SK-N-SH (cell line): Measurements from ENCODE around the gene ENKD1. TPM values are rescaled to one million over a fixed set of nuclear protein-coding genes. Genes with fewer than 3 reads are reported as not detected.

Experiments used
- CTCF ChIA-PET: fragments of 300-600, 350-600 bp; formaldehyde crosslinking; extraction: SDS; loops from one replicate; lab custom pipeline; 2021; lab: Yijun Ruan, JAX
- POLR2A ChIA-PET: fragments of 350-600 bp; sonication (Branson Sonifier 250); formaldehyde crosslinking; extraction: SDS; loops from one replicate; lab custom pipeline; 2020; ENCODE audit warnings: antibody characterized with exemption, inconsistent platforms; lab: Yijun Ruan, JAX
- DNase-seq: peaks from one replicate; pipeline ENCODE4 v3.0.0; 2012
- H2AFZ ChIP-seq: fragments of 200-600 bp; sonication (generic); 2 replicates; pipeline ENCODE4 v1.8.1; 2016; ENCODE audit warnings: antibody characterized with exemption, mild to moderate bottlenecking, low read depth
- H3F3A ChIP-seq: fragments of 200-600 bp; sonication (generic); replicated peaks from 2 replicates; pipeline ENCODE3; 2016; ENCODE audit warnings: antibody characterized with exemption, mild to moderate bottlenecking; ENCODE audit not compliant: insufficient read depth
- H3K27ac ChIP-seq, 2 experiments: fragments of 200-500 bp in 1 of 2; fragments of 200-600 bp in 1 of 2; sonication (Bioruptor generic) in 1 of 2; sonication (generic), shearing (Covaris generic) in 1 of 2; 2 replicates each; pipeline versions ENCODE4 v1.5.1 to v1.6.1; 2014 to 2016; ENCODE audit warnings: low read depth in 2 of 2, inconsistent platforms in 1 of 2, low read length in 1 of 2, mild to moderate bottlenecking in 1 of 2, mixed read lengths in 1 of 2
- H3K27me3 ChIP-seq: fragments of 200-600 bp; sonication (generic), shearing (Covaris generic); 2 replicates; pipeline ENCODE4 v1.6.1; 2016; ENCODE audit warnings: mixed run types; ENCODE audit not compliant: insufficient read depth
- H3K36me3 ChIP-seq, 2 experiments: fragments of 200-500 bp in 1 of 2; fragments of 200-600 bp in 1 of 2; sonication (Bioruptor generic) in 1 of 2; sonication (generic) in 1 of 2; replicated peaks in 1 of 2; 2 replicates each; pipeline versions ENCODE3 to v1.5.1; 2014 to 2016; ENCODE audit warnings: low read length in 1 of 2, mild to moderate bottlenecking in 1 of 2; ENCODE audit not compliant: insufficient read depth in 2 of 2, control insufficient read depth in 1 of 2
- H3K4me1 ChIP-seq, 2 experiments: fragments of 200-500 bp in 1 of 2; fragments of 200-600 bp in 1 of 2; sonication (Bioruptor generic) in 1 of 2; sonication (generic), shearing (Covaris generic) in 1 of 2; 2 replicates each; pipeline versions ENCODE4 v1.5.1 to v1.6.1; 2014 to 2016; ENCODE audit warnings: low read depth in 1 of 2, low read length in 1 of 2, mixed run types in 1 of 2; ENCODE audit not compliant: insufficient read depth in 2 of 2, control insufficient read depth in 1 of 2
- H3K4me2 ChIP-seq: fragments of 200-600 bp; sonication (generic), shearing (Covaris generic); 2 replicates; pipeline ENCODE4 v1.6.1; 2017; ENCODE audit warnings: mixed run types
- H3K4me3 ChIP-seq, 2 experiments: fragments of 200-500 bp in 1 of 2; fragments of 200-600 bp in 1 of 2; sonication (Bioruptor generic) in 1 of 2; sonication (generic), shearing (Covaris generic) in 1 of 2; 2 replicates each; pipeline versions ENCODE4 v1.5.1 to v1.8.1; 2014 to 2016; ENCODE audit warnings: low read depth in 2 of 2, inconsistent platforms in 1 of 2, low read length in 1 of 2, mild to moderate bottlenecking in 1 of 2, mixed read lengths in 1 of 2, moderate library complexity in 1 of 2
- H3K79me2 ChIP-seq: fragments of 200-600 bp; sonication (generic); 2 replicates; pipeline ENCODE4 v1.8.1; 2017; ENCODE audit warnings: mild to moderate bottlenecking; ENCODE audit not compliant: insufficient read depth
- H3K9ac ChIP-seq: fragments of 200-600 bp; sonication (generic); 2 replicates; pipeline ENCODE4 v1.6.1; 2017; ENCODE audit warnings: mixed run types
- H3K9me2 ChIP-seq: fragments of 200-600 bp; sonication (generic); 2 replicates; pipeline ENCODE4 v1.6.1; 2017; ENCODE audit warnings: mixed run types
- H3K9me3 ChIP-seq: fragments of 200-600 bp; sonication (generic); 2 replicates; pipeline ENCODE4 v1.6.1; 2017; ENCODE audit warnings: mixed run types, mild to moderate bottlenecking, moderate library complexity
- H4K20me1 ChIP-seq: fragments of 200-600 bp; sonication (generic); 2 replicates; pipeline ENCODE4 v1.6.1; 2017; ENCODE audit warnings: mild to moderate bottlenecking, mixed run types; ENCODE audit not compliant: insufficient read depth
- ELF1 ChIP-seq: IDR thresholded peaks from 2 replicates; pipeline ENCODE4 v1.4.0; 2012
- FOXJ3 ChIP-seq: sonication (generic); formaldehyde crosslinking; IDR thresholded peaks from 2 replicates; pipeline ENCODE4 v1.5.1; 2020; ENCODE audit warnings: mild to moderate bottlenecking, missing genetic modification reagents
- GABPA ChIP-seq: IDR thresholded peaks from 2 replicates; pipeline ENCODE4 v1.4.0; 2012; ENCODE audit warnings: low read depth, mild to moderate bottlenecking
- GATA2 ChIP-seq: sonication (generic); formaldehyde crosslinking; IDR thresholded peaks from 2 replicates; pipeline ENCODE4 v1.5.0; 2020; ENCODE audit warnings: mild to moderate bottlenecking, missing genetic modification reagents
- JUND ChIP-seq: IDR thresholded peaks from 2 replicates; pipeline ENCODE4 v1.4.0; 2012
- NRF1 ChIP-seq: IDR thresholded peaks from 2 replicates; pipeline ENCODE4 v1.6.1; 2012; ENCODE audit warnings: low read depth, mild to moderate bottlenecking, low read length
- RAD21 ChIP-seq: IDR thresholded peaks from 2 replicates; pipeline ENCODE4 v1.6.1; 2012; ENCODE audit warnings: mild to moderate bottlenecking, low read length
- RFX5 ChIP-seq: IDR thresholded peaks from 2 replicates; pipeline ENCODE4 v1.6.1; 2012; ENCODE audit warnings: mild to moderate bottlenecking, improper control_type of control experiment, low read length
- RXRA ChIP-seq: IDR thresholded peaks from 2 replicates; pipeline ENCODE4 v1.4.0; 2012; ENCODE audit warnings: low read depth, mild to moderate bottlenecking, borderline replicate concordance
- SIN3A ChIP-seq: IDR thresholded peaks from 2 replicates; pipeline ENCODE4 v1.6.1; 2012; ENCODE audit warnings: low read depth, mild to moderate bottlenecking, low read length, moderate library complexity, borderline replicate concordance
- TCF12 ChIP-seq: IDR thresholded peaks from 2 replicates; pipeline ENCODE4 v1.4.0; 2012
- TEAD4 ChIP-seq: IDR thresholded peaks from 2 replicates; pipeline ENCODE4 v1.4.0; 2012; ENCODE audit warnings: mild to moderate bottlenecking, borderline replicate concordance; ENCODE audit not compliant: insufficient read depth
- YY1 ChIP-seq: IDR thresholded peaks from 2 replicates; pipeline ENCODE4 v1.4.0; 2012; ENCODE audit warnings: low read depth, mild to moderate bottlenecking
- WGBS: methylation state at CpG from one replicate; pipeline ENCODE4 v1.1.6; 2017; ENCODE audit warnings: low lambda C conversion rate; 5-methylcytosine and 5-hydroxymethylcytosine counted together
- polyA plus RNA-seq, 3 experiments: library from polyadenylated mRNA; depleted of rRNA; stranded (reverse); fragments of >200 nt; gene quantifications; 2 replicates each; pipeline ENCODE4 v1.2.3, GENCODE V29; 2012
- TF ChIP-seq, protein P1 (sequence below): fragments of 150-350 bp; IDR thresholded peaks from 2 replicates; pipeline ENCODE4 v1.6.1; 2017; ENCODE audit warnings: antibody characterized with exemption, low read length, low read depth, borderline replicate concordance
- TF ChIP-seq, protein P2 (sequence below): IDR thresholded peaks from 2 replicates; pipeline ENCODE4 v1.4.0; 2012; ENCODE audit warnings: low read depth, borderline replicate concordance
- TF ChIP-seq, protein P3 (sequence below): fragments of 200-600 bp; sonication (generic); IDR thresholded peaks from 2 replicates; pipeline ENCODE4 v1.6.1; 2017; ENCODE audit warnings: antibody characterized with exemption, mild to moderate bottlenecking, moderate library complexity
- TF ChIP-seq, protein P4 (sequence below): IDR thresholded peaks from 2 replicates; pipeline ENCODE4 v1.4.0; 2012; ENCODE audit warnings: low read depth

The ENKD1 gene
- polyA plus RNA-seq, 1 of the 3 experiments (the other 2 are of a cell fraction) = 21.0 TPM

DNA sequence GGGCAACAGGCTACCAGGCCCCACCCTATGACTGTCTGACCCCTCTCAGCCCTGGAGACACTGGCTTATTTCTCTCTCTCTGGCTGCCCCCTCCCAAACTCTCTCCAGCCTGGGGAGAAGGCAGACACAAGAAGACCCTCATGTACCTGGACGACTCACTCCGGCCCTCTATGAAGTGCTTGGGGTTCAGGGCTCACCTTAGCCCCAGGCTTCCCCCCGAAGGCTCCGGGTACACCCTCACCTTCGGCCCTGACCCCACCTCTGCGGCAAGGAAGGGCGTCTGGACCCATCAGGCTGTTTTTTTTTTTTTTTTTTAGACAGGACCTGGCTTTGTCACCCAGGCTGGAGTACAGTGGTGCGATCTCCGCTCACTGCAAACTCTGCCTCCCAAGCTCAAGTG lies 22.5 kb downstream of the ENKD1 start:
- CTCF ChIA-PET = interaction anchor here (0.6 to 16.5 kb wide), 26 partner anchors 9 to 180 kb away, joined by 3 to 263 read pairs (median 8); partner anchors contain the start of genes ACD, AGRP, CTCF and PARD6A
- WGBS = 95% methylated on average over 9 of the region's 9 CpGs

More for the DNA sequence above, 22.5 kb downstream of the ENKD1 start:
- peaks cover 0 to under 1% of the 10 kb centered on the region in 2 experiments for H3K36me3 ChIP-seq
- H3K4me3 ChIP-seq = no peak overlapping the region
- no peaks in the 10 kb centered on the region for H4K20me1 ChIP-seq
- TF ChIP-seq, protein P1, sequence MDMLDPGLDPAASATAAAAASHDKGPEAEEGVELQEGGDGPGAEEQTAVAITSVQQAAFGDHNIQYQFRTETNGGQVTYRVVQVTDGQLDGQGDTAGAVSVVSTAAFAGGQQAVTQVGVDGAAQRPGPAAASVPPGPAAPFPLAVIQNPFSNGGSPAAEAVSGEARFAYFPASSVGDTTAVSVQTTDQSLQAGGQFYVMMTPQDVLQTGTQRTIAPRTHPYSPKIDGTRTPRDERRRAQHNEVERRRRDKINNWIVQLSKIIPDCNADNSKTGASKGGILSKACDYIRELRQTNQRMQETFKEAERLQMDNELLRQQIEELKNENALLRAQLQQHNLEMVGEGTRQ = no peak
- TF ChIP-seq NRF1 (no peak), TCF12 (no peak), TEAD4 (no peak), YY1 (no peak), RFX5 (no peak), RXRA (no peak), JUND (no peak), ELF1 (no peak), GABPA (no peak), SIN3A (no peak), FOXJ3 (CRISPR knock-in tag) (no peak), GATA2 (CRISPR knock-in tag) (no peak), RAD21 (no peak)
- TF ChIP-seq, protein P2, sequence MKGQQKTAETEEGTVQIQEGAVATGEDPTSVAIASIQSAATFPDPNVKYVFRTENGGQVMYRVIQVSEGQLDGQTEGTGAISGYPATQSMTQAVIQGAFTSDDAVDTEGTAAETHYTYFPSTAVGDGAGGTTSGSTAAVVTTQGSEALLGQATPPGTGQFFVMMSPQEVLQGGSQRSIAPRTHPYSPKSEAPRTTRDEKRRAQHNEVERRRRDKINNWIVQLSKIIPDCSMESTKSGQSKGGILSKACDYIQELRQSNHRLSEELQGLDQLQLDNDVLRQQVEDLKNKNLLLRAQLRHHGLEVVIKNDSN = no peak
- TF ChIP-seq, protein P3, sequence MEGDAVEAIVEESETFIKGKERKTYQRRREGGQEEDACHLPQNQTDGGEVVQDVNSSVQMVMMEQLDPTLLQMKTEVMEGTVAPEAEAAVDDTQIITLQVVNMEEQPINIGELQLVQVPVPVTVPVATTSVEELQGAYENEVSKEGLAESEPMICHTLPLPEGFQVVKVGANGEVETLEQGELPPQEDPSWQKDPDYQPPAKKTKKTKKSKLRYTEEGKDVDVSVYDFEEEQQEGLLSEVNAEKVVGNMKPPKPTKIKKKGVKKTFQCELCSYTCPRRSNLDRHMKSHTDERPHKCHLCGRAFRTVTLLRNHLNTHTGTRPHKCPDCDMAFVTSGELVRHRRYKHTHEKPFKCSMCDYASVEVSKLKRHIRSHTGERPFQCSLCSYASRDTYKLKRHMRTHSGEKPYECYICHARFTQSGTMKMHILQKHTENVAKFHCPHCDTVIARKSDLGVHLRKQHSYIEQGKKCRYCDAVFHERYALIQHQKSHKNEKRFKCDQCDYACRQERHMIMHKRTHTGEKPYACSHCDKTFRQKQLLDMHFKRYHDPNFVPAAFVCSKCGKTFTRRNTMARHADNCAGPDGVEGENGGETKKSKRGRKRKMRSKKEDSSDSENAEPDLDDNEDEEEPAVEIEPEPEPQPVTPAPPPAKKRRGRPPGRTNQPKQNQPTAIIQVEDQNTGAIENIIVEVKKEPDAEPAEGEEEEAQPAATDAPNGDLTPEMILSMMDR = no peak
- TF ChIP-seq, protein P4, sequence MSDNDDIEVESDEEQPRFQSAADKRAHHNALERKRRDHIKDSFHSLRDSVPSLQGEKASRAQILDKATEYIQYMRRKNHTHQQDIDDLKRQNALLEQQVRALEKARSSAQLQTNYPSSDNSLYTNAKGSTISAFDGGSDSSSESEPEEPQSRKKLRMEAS = no peak
- no peaks in the 10 kb centered on the region for H3K9me2 ChIP-seq
- no peaks in the 10 kb centered on the region for H3F3A ChIP-seq
- H2AFZ ChIP-seq = no peak overlapping the region
- DNase-seq = no peak
- H3K9me3 ChIP-seq = no peaks in the 10 kb centered on the region
- POLR2A ChIA-PET = no interaction called here
- H3K27ac ChIP-seq = no peak overlapping the region
- no peaks in the 10 kb centered on the region for H3K27me3 ChIP-seq
- H3K79me2 ChIP-seq = no peaks in the 10 kb centered on the region
- 0 out of 2 replicates have a peak overlapping the region, but pooled peaks have one; percentile 57 for H3K4me2 ChIP-seq
- peaks cover 0 to 4% of the 10 kb centered on the region in 2 experiments; a peak in 1 of 4 replicates for H3K4me1 ChIP-seq
- no peak overlapping the region for H3K9ac ChIP-seq
